ENCODE data around the gene ZNF665.

- TF ChIP-seq CTCF (IDR thresholded peaks at IDR 0.05) (no peak), POLR2AphosphoS5 (IDR thresholded peaks at IDR 0.05; ENCODE audit: insufficient read depth in 1 of 2, low read depth in 1 of 2) (peak; percentile 73 to 84), POLR2A (IDR thresholded peaks at IDR 0.05) (peak in 1 of 2 donors; percentile 61)
Observed at GRCh38 chr19:53192771-53193534, at the start of gene ZNF665.
